Measurements from ENCODE around the gene RPL22L1. TPM values are rescaled to one million over a fixed set of nuclear protein-coding genes. Genes with fewer than 3 reads are reported as not detected.

Gene RPL22L1
- total RNA-seq, 1 experiment from 2014 or later, result 409 TPM

DNA sequence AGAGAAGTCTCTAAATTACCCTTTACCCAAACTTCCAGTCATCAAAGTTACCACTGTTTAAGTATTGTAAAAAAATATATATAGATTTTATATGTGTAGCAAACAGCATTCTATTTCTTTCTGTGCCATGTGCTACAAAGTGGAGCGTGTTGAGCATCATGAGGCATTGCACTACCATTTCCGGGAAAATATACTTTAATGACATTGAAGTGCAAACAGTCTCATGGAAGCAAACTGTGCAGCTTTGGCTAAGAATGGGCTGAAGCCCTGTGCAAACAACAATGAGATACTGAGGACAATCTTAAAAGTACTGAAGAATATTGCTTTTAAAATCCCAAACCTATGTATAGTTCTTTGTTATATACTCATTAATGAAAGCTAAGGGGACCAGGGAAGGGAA is 6.5 kb upstream of the RPL22L1 start:
- intact Hi-C loops (cut with micrococcal nuclease), result no loop called here

DNA sequence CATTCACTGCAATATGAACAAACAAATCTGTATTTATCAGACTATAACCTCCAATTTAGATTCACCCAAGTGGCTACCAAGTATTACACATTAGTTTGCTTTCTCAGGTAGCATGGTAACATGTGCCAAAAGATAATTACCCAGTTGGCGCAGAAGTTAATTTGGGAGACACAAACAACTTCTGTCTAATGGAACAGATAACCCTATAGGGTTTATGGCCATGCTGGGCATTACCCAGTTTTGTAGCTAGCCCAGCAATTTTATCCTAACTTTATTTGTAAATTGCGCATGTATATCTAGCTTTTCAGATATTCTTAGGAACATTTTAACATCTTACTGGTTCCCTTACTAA is 780 bp downstream of the RPL22L1 start:
- TF ChIP-seq, protein P1, sequence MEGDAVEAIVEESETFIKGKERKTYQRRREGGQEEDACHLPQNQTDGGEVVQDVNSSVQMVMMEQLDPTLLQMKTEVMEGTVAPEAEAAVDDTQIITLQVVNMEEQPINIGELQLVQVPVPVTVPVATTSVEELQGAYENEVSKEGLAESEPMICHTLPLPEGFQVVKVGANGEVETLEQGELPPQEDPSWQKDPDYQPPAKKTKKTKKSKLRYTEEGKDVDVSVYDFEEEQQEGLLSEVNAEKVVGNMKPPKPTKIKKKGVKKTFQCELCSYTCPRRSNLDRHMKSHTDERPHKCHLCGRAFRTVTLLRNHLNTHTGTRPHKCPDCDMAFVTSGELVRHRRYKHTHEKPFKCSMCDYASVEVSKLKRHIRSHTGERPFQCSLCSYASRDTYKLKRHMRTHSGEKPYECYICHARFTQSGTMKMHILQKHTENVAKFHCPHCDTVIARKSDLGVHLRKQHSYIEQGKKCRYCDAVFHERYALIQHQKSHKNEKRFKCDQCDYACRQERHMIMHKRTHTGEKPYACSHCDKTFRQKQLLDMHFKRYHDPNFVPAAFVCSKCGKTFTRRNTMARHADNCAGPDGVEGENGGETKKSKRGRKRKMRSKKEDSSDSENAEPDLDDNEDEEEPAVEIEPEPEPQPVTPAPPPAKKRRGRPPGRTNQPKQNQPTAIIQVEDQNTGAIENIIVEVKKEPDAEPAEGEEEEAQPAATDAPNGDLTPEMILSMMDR (IDR thresholded peaks at IDR 0.05; ENCODE audit: unreplicated experiment), result no peak
- ChIA-PET POLR2A (interaction anchor here (0.5 to 3.2 kb wide), 26 partner anchors 12 to 1798 kb away, joined by 3 to 18 read pairs (median 4); partner anchors contain the start of genes EIF5A2 and PRKCI), CTCF (interaction anchor here (0.8 to 1.8 kb wide), 5 partner anchors 21 to 777 kb away, joined by 3 to 5 read pairs (median 3); no protein-coding TSS in a partner anchor)
- peak; percentile 21 for DNase-seq (ENCODE audit: unreplicated experiment)
- peaks cover 15% of the 10 kb centered on the region for H3K4me1 Mint-ChIP-seq (ENCODE audit: insufficient read depth, unreplicated experiment)
- no peaks in the 10 kb centered on the region for H3K9me3 Mint-ChIP-seq (ENCODE audit: unreplicated experiment)
- H3K27me3 Mint-ChIP-seq (ENCODE audit: insufficient read depth, unreplicated experiment), result no peaks in the 10 kb centered on the region
- no TSS peak for BruUV-seq (replicated peaks)
- H3K27ac Mint-ChIP-seq (ENCODE audit: low read depth, unreplicated experiment), result peak overlapping the region; percentile 97
- H3K4me3 Mint-ChIP-seq (ENCODE audit: unreplicated experiment), result peak overlapping the region; percentile 93
- peaks cover 52% of the 10 kb centered on the region for H3K36me3 Mint-ChIP-seq (ENCODE audit: insufficient read depth, unreplicated experiment)
- intact Hi-C loops (cut with micrococcal nuclease), result no loop called here

More for the DNA sequence above, 6.5 kb upstream of the RPL22L1 start:
- H3K36me3 Mint-ChIP-seq (ENCODE audit: insufficient read depth, unreplicated experiment), result no peaks in the 10 kb centered on the region
- no peaks in the 10 kb centered on the region for H3K9me3 Mint-ChIP-seq (ENCODE audit: unreplicated experiment)
- DNase-seq (ENCODE audit: unreplicated experiment), result no peak
- H3K27ac Mint-ChIP-seq (ENCODE audit: low read depth, unreplicated experiment), result no peak overlapping the region
- ChIA-PET CTCF (interaction anchor here (0.7 kb wide), 1 partner anchor 13 kb away, joined by 3 read pairs; no protein-coding TSS in a partner anchor), POLR2A (no interaction called here)
- TF ChIP-seq, protein P1 (IDR thresholded peaks at IDR 0.05; ENCODE audit: unreplicated experiment), result no peak
- H3K4me1 Mint-ChIP-seq (ENCODE audit: insufficient read depth, unreplicated experiment), result no peaks in the 10 kb centered on the region
- H3K4me3 Mint-ChIP-seq (ENCODE audit: unreplicated experiment), result no peak overlapping the region
- H3K27me3 Mint-ChIP-seq (ENCODE audit: insufficient read depth, unreplicated experiment), result no peaks in the 10 kb centered on the region
- BruUV-seq (replicated peaks), result no TSS peak

DNA sequence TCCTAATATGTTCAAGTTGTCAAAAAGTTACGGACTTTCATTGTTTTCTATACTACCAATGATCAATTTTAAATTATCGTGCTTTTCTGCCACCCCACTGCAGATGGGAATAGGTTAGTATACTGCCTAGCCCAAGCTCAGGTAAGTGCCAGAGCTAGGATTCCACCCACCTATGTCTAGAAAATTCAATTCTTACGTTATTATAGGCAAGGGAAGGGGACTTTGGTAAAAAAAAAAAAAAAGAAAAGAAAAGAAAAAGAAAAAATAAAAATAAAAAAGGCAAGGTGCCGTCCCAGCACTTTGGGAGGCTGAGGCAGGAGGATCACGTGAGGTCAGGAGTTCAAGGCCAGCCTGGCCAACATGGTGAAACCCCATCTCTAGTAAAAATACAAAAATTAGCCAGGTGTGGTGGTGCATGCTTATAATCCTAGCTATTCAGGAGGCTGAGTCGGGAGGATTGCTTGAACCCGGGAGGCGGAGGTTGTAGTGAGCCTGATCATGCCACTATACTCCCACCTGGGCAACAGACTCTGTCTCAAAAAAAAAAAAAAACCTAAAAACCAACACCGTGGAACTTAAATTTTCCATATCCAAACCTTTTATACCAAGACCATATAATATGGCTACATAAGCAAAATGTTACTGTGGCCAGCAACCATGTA is 1.3 kb downstream of the RPL22L1 start:
- H3K27me3 Mint-ChIP-seq (ENCODE audit: insufficient read depth, unreplicated experiment), result no peaks in the 10 kb centered on the region
- TF ChIP-seq, protein P1 (IDR thresholded peaks at IDR 0.05; ENCODE audit: unreplicated experiment), result no peak
- peaks cover 15% of the 10 kb centered on the region for H3K4me1 Mint-ChIP-seq (ENCODE audit: insufficient read depth, unreplicated experiment)
- DNase-seq (ENCODE audit: unreplicated experiment), result peak; percentile 8
- POLR2A ChIA-PET, result interaction anchor here (0.9 to 3.2 kb wide), 15 partner anchors 12 to 933 kb away, joined by 3 to 18 read pairs (median 6); partner anchors contain the start of genes EIF5A2 and PRKCI
- intact Hi-C loops (cut with micrococcal nuclease), result no loop called here
- peak overlapping the region; percentile 93 for H3K4me3 Mint-ChIP-seq (ENCODE audit: unreplicated experiment)
- H3K9me3 Mint-ChIP-seq (ENCODE audit: unreplicated experiment), result no peaks in the 10 kb centered on the region
- CTCF ChIA-PET, result interaction anchor here (0.7 to 1.8 kb wide), 3 partner anchors 41 to 778 kb away, joined by 3 to 4 read pairs (median 3); no protein-coding TSS in a partner anchor
- BruUV-seq (replicated peaks), result no TSS peak
- peaks cover 52% of the 10 kb centered on the region for H3K36me3 Mint-ChIP-seq (ENCODE audit: insufficient read depth, unreplicated experiment)
- peak overlapping the region; percentile 97 for H3K27ac Mint-ChIP-seq (ENCODE audit: low read depth, unreplicated experiment)

DNA sequence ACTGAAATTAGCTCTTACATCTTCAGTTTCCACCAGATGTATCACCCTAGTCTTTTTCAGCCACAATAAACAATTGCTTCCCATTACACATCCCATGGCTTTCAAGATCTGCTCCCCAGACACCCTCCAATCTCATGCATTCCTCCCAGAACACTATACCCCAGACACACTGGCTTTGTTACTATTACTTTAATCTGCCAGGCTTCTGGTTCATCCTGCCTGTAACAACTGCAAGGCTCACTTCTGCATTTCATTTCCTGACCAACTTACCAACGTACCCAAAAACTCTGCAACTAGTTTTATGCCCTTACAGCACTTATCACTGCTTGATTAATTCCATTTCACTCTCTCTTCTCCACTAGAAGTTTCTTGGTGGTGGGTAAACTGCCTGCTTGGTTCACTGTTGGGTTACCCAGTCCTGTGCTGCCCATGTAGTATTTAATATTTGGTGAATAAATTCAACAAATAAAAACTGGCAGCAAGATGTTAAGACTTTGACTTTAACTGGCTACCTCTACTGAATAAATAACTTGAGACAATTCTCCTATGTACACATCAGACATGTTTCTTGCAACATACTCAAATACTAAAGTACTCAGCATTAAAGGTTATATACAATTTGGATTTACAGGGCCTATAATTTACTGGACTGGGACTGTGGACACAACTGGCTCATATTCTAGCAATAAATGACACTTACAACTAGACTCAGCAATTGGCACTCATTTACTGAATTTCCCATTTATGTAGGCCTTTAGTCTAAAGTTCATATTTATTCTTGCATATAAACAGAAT is 2.7 kb downstream of the RPL22L1 start:
- Mint-ChIP-seq H3K4me3 (ENCODE audit: unreplicated experiment) (peak overlapping the region; percentile 93), H3K27me3 (ENCODE audit: insufficient read depth, unreplicated experiment) (no peaks in the 10 kb centered on the region), H3K36me3 (ENCODE audit: insufficient read depth, unreplicated experiment) (peaks cover 52% of the 10 kb centered on the region), H3K4me1 (ENCODE audit: insufficient read depth, unreplicated experiment) (peaks cover 15% of the 10 kb centered on the region), H3K9me3 (ENCODE audit: unreplicated experiment) (no peaks in the 10 kb centered on the region), H3K27ac (ENCODE audit: low read depth, unreplicated experiment) (peak overlapping the region; percentile 59)
- DNase-seq (ENCODE audit: unreplicated experiment), result peak; percentile 13
- CTCF ChIA-PET, result interaction anchor here (5.5 kb wide), 1 partner anchor 18 kb away, joined by 31 read pairs; no protein-coding TSS in a partner anchor
- no TSS peak for BruUV-seq (replicated peaks)
- POLR2A ChIA-PET, result interaction anchor here (0.7 to 1.5 kb wide), 5 partner anchors 8 to 1097 kb away, joined by 3 read pairs; no protein-coding TSS in a partner anchor
- TF ChIP-seq, protein P1 (IDR thresholded peaks at IDR 0.05; ENCODE audit: unreplicated experiment), result no peak
- intact Hi-C loops (cut with micrococcal nuclease), result no loop called here

All from MCF 10A (cell line).